Ascending aorta (tissue), 2 donors: ENCODE measurements around the gene ETNK1. TPM values are rescaled to one million over a fixed set of nuclear protein-coding genes. Genes with fewer than 3 reads are reported as not detected.

Source experiments
- DNase-seq, 2 donors: peaks; one replicate each; pipeline ENCODE4 v3.0.0-alpha.2; 2019; ENCODE audit warnings: low spot score in 2 of 2
- H3K27ac ChIP-seq, 2 donors: fragments of 200-600 bp; sonication (generic); one replicate each; pipeline ENCODE4 v1.5.1; 2016 to 2017; ENCODE audit warnings: mild to moderate bottlenecking in 1 of 2
- H3K27me3 ChIP-seq: fragments of 200-600 bp; sonication (generic); one replicate; pipeline ENCODE4 v1.5.1; 2017
- H3K36me3 ChIP-seq, 2 donors: fragments of 200-600 bp; sonication (generic); one replicate each; pipeline ENCODE4 v1.5.1; 2016
- H3K4me1 ChIP-seq, 2 donors: fragments of 200-600 bp; sonication (generic); one replicate each; pipeline ENCODE4 v1.5.1; 2016 to 2017; ENCODE audit warnings: mild to moderate bottlenecking in 1 of 2
- H3K4me3 ChIP-seq, 2 donors: fragments of 200-600 bp; sonication (generic); one replicate each; pipeline ENCODE4 v1.5.1; 2016 to 2017; ENCODE audit warnings: mild to moderate bottlenecking in 1 of 2
- H3K9me3 ChIP-seq, 2 donors: fragments of 200-600 bp; sonication (generic); one replicate each; pipeline ENCODE4 v1.5.1; 2016
- CTCF ChIP-seq, 3 experiments: fragments of 200-600 bp in 2 of 3; fragments of 450-650 bp in 1 of 3; sonication (generic) in 2 of 3; IDR thresholded peaks; one replicate each; pipeline ENCODE4 v1.5.1; 2016 to 2019; ENCODE audit warnings: antibody characterized with exemption in 3 of 3, mild to moderate bottlenecking in 1 of 3, moderate library complexity in 1 of 3
- intact Hi-C: fragments of 100-400 bp; cut with DNase I; formaldehyde crosslinking; loops from one replicate; pipeline ENCODE4 v1.15.1; 2023
- total RNA-seq: library from RNA; depleted of rRNA; stranded (reverse); fragments of >200 nt; gene quantifications from one replicate; pipeline ENCODE4 v1.1.0, GENCODE V29; 2016

ETNK1 gene
- total RNA-seq, 1 donor from 2014 or later: 13.9 TPM

- intact Hi-C loops: no loop called here
- Histone ChIP-seq H3K9me3 (no peaks in the 10 kb centered on the region), H3K27ac (no peak overlapping the region), H3K36me3 (peaks cover 3 to 6% of the 10 kb centered on the region in 2 donors), H3K4me3 (no peak overlapping the region), H3K27me3 (no peaks in the 10 kb centered on the region), H3K4me1 (no peaks in the 10 kb centered on the region)
- no peak for DNase-seq
- TF ChIP-seq CTCF (IDR thresholded peaks at IDR 0.05): no peak
Measured at GRCh38 chr12:22665476-22665875, 40.5 kb downstream of the ETNK1 start.

- H3K36me3 ChIP-seq: peaks cover 4 to 7% of the 10 kb centered on the region in 2 donors
- DNase-seq: no peak
- H3K27me3 ChIP-seq: no peaks in the 10 kb centered on the region
- no peak overlapping the region for H3K27ac ChIP-seq
- H3K4me3 ChIP-seq: no peak overlapping the region
- intact Hi-C loops: no loop called here
- no peak for TF ChIP-seq CTCF (IDR thresholded peaks at IDR 0.05)
- H3K4me1 ChIP-seq: no peaks in the 10 kb centered on the region
- H3K9me3 ChIP-seq: no peaks in the 10 kb centered on the region
Measured at GRCh38 chr12:22667122-22667521, 42.2 kb downstream of the ETNK1 start.

GRCh38 chr12:22668441-22668840 is 43.5 kb downstream of the ETNK1 start:
- TF ChIP-seq CTCF (IDR thresholded peaks at IDR 0.05): no peak
- DNase-seq: no peak
- no peaks in the 10 kb centered on the region for H3K4me1 ChIP-seq

GRCh38 chr12:22670762-22671161 is 45.8 kb downstream of the ETNK1 start:
- TF ChIP-seq CTCF (IDR thresholded peaks at IDR 0.05): peak in 1 of 3 experiments; percentile 27
- intact Hi-C loops: no loop called here
- H3K36me3 ChIP-seq: peaks cover 4 to 15% of the 10 kb centered on the region in 2 donors

More at GRCh38 chr12:22668441-22668840, 43.5 kb downstream of the ETNK1 start:
- Histone ChIP-seq H3K36me3 (peaks cover 4 to 7% of the 10 kb centered on the region in 2 donors), H3K9me3 (no peaks in the 10 kb centered on the region), H3K4me3 (no peak overlapping the region), H3K27me3 (no peaks in the 10 kb centered on the region), H3K27ac (no peak overlapping the region)
- intact Hi-C loops: no loop called here

GRCh38 chr12:22672951-22673350 is 48.0 kb downstream of the ETNK1 start:
- no peak overlapping the region for H3K4me3 ChIP-seq
- no peaks in the 10 kb centered on the region for H3K4me1 ChIP-seq
- no peak for TF ChIP-seq CTCF (IDR thresholded peaks at IDR 0.05)
- peaks cover 13 to 23% of the 10 kb centered on the region in 2 donors for H3K36me3 ChIP-seq
- no peaks in the 10 kb centered on the region for H3K9me3 ChIP-seq
- intact Hi-C loops: no loop called here
- H3K27me3 ChIP-seq: no peaks in the 10 kb centered on the region
- DNase-seq: no peak
- H3K27ac ChIP-seq: no peak overlapping the region

More at GRCh38 chr12:22670762-22671161, 45.8 kb downstream of the ETNK1 start:
- Histone ChIP-seq H3K9me3 (no peaks in the 10 kb centered on the region), H3K27ac (no peak overlapping the region), H3K27me3 (no peaks in the 10 kb centered on the region), H3K4me3 (no peak overlapping the region), H3K4me1 (no peaks in the 10 kb centered on the region)
- no peak for DNase-seq
